GM23248 (cell line): Measurements from ENCODE around the gene TRIP12. TPM values are rescaled to one million over a fixed set of nuclear protein-coding genes. Genes with fewer than 3 reads are reported as not detected.
"Not testable (repeated sequence)": the region's sequence is repeated elsewhere in the genome, so short reads cannot be mapped to it uniquely, and the experiment has no call there.

Experiments used
- DNase-seq: peaks from one replicate; pipeline ENCODE4 v3.0.0-alpha.2; 2015
- H2AFZ ChIP-seq: fragments of 200-600 bp; sonication (generic); 2 replicates; pipeline ENCODE4 v1.6.1; 2016; ENCODE audit warnings: antibody characterized with exemption
- H3F3A ChIP-seq: fragments of 200-600 bp; sonication (generic); 2 replicates; pipeline ENCODE4 v1.6.1; 2016; ENCODE audit warnings: mild to moderate bottlenecking, antibody characterized with exemption, mixed run types; ENCODE audit not compliant: insufficient read depth
- H3K27ac ChIP-seq: fragments of 200-600 bp; sonication (generic); 2 replicates; pipeline ENCODE4 v1.5.1; 2016; ENCODE audit warnings: mild to moderate bottlenecking
- H3K27me3 ChIP-seq: fragments of 200-600 bp; sonication (generic); replicated peaks from 2 replicates; pipeline ENCODE4 v1.6.1; 2016; ENCODE audit warnings: mild to moderate bottlenecking; ENCODE audit not compliant: insufficient read depth
- H3K36me3 ChIP-seq: fragments of 200-600 bp; sonication (generic); 2 replicates; pipeline ENCODE4 v1.6.1; 2016; ENCODE audit warnings: low read depth, mild to moderate bottlenecking
- H3K4me1 ChIP-seq: fragments of 200-600 bp; sonication (generic); 2 replicates; pipeline ENCODE4 v1.6.1; 2016; ENCODE audit warnings: mild to moderate bottlenecking; ENCODE audit not compliant: insufficient read depth
- H3K4me2 ChIP-seq: fragments of 200-600 bp; sonication (generic); one replicate; pipeline ENCODE4 v1.6.1; 2016; ENCODE audit warnings: mild to moderate bottlenecking; ENCODE audit not compliant: unreplicated experiment
- H3K4me3 ChIP-seq: fragments of 200-600 bp; sonication (generic); 2 replicates; pipeline ENCODE4 v1.5.1; 2016; ENCODE audit warnings: mild to moderate bottlenecking
- H3K79me2 ChIP-seq: fragments of 200-600 bp; sonication (generic); 2 replicates; pipeline ENCODE4 v1.6.1; 2016; ENCODE audit warnings: mild to moderate bottlenecking; ENCODE audit not compliant: insufficient read depth
- H3K9ac ChIP-seq: fragments of 200-600 bp; sonication (generic); 2 replicates; pipeline ENCODE4 v1.6.1; 2016; ENCODE audit warnings: mild to moderate bottlenecking
- H3K9me2 ChIP-seq: fragments of 200-600 bp; sonication (generic); 2 replicates; pipeline ENCODE4 v1.6.1; 2016; ENCODE audit warnings: mixed run types, mild to moderate bottlenecking, moderate library complexity; ENCODE audit not compliant: insufficient read depth
- H3K9me3 ChIP-seq: fragments of 200-600 bp; sonication (generic); one replicate; pipeline ENCODE4 v1.6.1; 2017; ENCODE audit warnings: low read depth
- H4K20me1 ChIP-seq: fragments of 200-600 bp; sonication (generic); 2 replicates; pipeline ENCODE4 v1.6.0; 2016; ENCODE audit not compliant: insufficient read depth
- EZH2 ChIP-seq: fragments of 200-600 bp; sonication (generic); IDR thresholded peaks from 2 replicates; pipeline ENCODE4 v1.6.1; 2018; ENCODE audit warnings: antibody characterized with exemption, mild to moderate bottlenecking; ENCODE audit not compliant: insufficient read depth, poor library complexity, severe bottlenecking
- EZH2phosphoT487 ChIP-seq: fragments of 200-600 bp; sonication (generic); IDR thresholded peaks from 2 replicates; pipeline ENCODE4 v1.6.1; 2018; ENCODE audit warnings: antibody characterized with exemption, moderate library complexity, mild to moderate bottlenecking, low read depth; ENCODE audit not compliant: insufficient read depth
- WGBS, 2 experiments: methylation state at CpG; one replicate each; pipeline ENCODE4 v1.1.6; 2015 to 2017; ENCODE audit warnings: low lambda C conversion rate in 2 of 2, low coverage in 1 of 2; ENCODE audit errors: missing lambda C conversion rate in 2 of 2; 5-methylcytosine and 5-hydroxymethylcytosine counted together
- in situ Hi-C: fragments of 300-500 bp; cut with MboI; formaldehyde crosslinking; loops from 2 replicates; pipeline ENCODE4 v1.15.0; 2020
- polyA plus RNA-seq: library from polyadenylated mRNA; unstranded; fragments of >200 nt; fragmentation: Nextera tagmentation; extraction: Ambion mirVana; gene quantifications from 2 replicates; pipeline ENCODE4 v1.2.1, GENCODE V29; 2016
- total RNA-seq: library from RNA; depleted of rRNA; stranded (reverse); fragments of >200 nt; shearing (Covaris generic); gene quantifications from 2 replicates; pipeline ENCODE4 v1.2.3, GENCODE V29; 2014

The TRIP12 gene
- total and polyA plus RNA-seq, 2 experiments from 2014 or later: 52.2 to 124 TPM

DNA sequence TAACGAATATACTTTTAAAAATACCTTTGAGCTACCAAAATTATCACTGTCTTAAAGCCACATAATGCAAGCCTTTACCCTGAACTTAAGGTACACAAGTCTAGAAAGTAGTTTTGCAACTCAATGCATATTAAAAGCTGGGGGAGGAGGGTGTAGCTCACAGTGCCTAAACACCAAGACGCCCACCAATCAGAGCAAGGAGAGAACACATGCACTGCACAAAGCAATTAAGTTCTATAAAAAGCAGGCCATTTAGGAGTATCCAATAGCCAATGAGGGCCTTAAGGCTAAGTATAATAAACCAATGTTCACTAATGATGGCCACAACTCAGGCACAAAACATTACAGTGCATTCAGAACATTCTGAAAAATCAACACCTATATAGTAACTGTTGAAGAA is 16.2 kb downstream of the TRIP12 start:
- Histone ChIP-seq H3K9me2 (no peaks in the 10 kb centered on the region), H3K9me3 (no peaks in the 10 kb centered on the region), H3K4me1 (peaks cover 13% of the 10 kb centered on the region), H3K4me3 (no peak overlapping the region), H2AFZ (no peak overlapping the region), H3K27ac (no peak overlapping the region), H3K27me3 (no peaks in the 10 kb centered on the region), H3K4me2 (no peak overlapping the region), H4K20me1 (peaks cover 15% of the 10 kb centered on the region), H3K79me2 (peaks cover 100% of the 10 kb centered on the region), H3K36me3 (peaks cover 18% of the 10 kb centered on the region; the same call in 1 of the 2 replicates), H3K9ac (no peak overlapping the region), H3F3A (peaks cover 32% of the 10 kb centered on the region)
- in situ Hi-C loops: no loop called here
- no peak for DNase-seq
- 96 to 100% methylated on average over 2 of the region's 2 CpGs for WGBS, 2 experiments
- TF ChIP-seq EZH2 (no peak), EZH2phosphoT487 (no peak)

DNA sequence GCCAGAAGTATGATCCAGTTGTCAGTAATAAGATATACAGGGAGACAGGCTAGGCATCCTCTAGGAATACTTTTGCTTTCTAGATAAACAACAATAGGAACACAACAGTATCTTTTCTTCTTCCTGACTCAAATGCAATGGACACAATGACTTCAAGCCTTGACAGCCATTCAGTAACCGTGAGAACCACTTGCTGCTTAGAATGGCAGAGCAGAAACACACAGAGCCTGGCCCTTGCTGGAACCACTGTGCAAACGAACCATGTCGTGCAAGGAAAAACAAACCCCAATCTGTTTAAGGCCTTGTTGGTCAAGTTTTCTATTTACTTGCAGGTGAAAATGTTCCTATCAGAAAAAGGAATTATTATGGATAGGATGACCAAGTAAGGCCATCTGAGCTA is 18.8 kb downstream of the TRIP12 start:
- no peak for DNase-seq
- Histone ChIP-seq H3K36me3 (peaks cover 13% of the 10 kb centered on the region; the same call in 1 of the 2 replicates), H4K20me1 (peaks cover 21% of the 10 kb centered on the region; the same call in 1 of the 2 replicates), H3K79me2 (peaks cover 100% of the 10 kb centered on the region), H3F3A (peaks cover 40% of the 10 kb centered on the region), H3K9me3 (no peaks in the 10 kb centered on the region), H2AFZ (no peak overlapping the region), H3K9me2 (no peaks in the 10 kb centered on the region), H3K4me1 (peaks cover 11% of the 10 kb centered on the region; the same call in 1 of the 2 replicates), H3K4me3 (no peak overlapping the region), H3K4me2 (no peak overlapping the region), H3K27me3 (no peaks in the 10 kb centered on the region), H3K27ac (no peak overlapping the region), H3K9ac (no peak overlapping the region)
- 97 to 99% methylated on average over 3 of the region's 3 CpGs for WGBS, 2 experiments
- no peak for TF ChIP-seq EZH2
- no peak for TF ChIP-seq EZH2phosphoT487
- in situ Hi-C loops: no loop called here

DNA sequence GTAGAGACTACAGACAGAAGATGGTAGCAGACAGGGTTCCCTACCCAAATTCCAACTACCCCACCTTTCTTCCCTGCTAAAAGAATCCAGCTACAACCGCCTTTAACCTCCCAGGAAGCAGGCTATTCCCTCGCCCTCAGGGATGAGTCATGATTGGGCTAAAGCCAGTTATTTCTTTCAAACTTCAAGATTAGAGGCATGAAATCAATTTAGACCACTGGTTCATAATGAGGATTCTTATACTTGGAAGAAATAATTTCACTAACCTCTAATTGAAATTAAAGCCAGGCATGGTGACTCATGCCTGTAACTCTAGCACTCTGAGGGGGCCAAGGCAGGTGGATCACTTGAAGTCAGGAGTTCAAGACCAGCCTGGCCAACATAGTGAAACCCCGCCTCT is 20.0 kb downstream of the TRIP12 start:
- no peaks in the 10 kb centered on the region for H3K9me3 ChIP-seq
- peak overlapping the region; percentile 72 for H3K27ac ChIP-seq
- peaks cover 11% of the 10 kb centered on the region; the same call in 1 of the 2 replicates for H3K4me1 ChIP-seq
- 0 out of 2 replicates have a peak, but pooled peaks cover 5% of the 10 kb centered on the region for H3K36me3 ChIP-seq
- 33 to 37% methylated on average over 3 of the region's 3 CpGs for WGBS, 2 experiments
- H3K9ac ChIP-seq: peak overlapping the region; percentile 51
- no peak overlapping the region for H3K4me3 ChIP-seq
- no peak overlapping the region for H3K4me2 ChIP-seq
- peaks cover 100% of the 10 kb centered on the region for H3K79me2 ChIP-seq
- H2AFZ ChIP-seq: peak overlapping the region; percentile 37; the same call in 1 of the 2 replicates
- H4K20me1 ChIP-seq: peaks cover 25% of the 10 kb centered on the region; the same call in 1 of the 2 replicates
- TF ChIP-seq EZH2phosphoT487 (no peak), EZH2 (no peak)
- H3F3A ChIP-seq: peaks cover 38% of the 10 kb centered on the region
- DNase-seq: peak; percentile 77
- no peaks in the 10 kb centered on the region for H3K27me3 ChIP-seq
- in situ Hi-C loops: no loop called here
- no peaks in the 10 kb centered on the region for H3K9me2 ChIP-seq

DNA sequence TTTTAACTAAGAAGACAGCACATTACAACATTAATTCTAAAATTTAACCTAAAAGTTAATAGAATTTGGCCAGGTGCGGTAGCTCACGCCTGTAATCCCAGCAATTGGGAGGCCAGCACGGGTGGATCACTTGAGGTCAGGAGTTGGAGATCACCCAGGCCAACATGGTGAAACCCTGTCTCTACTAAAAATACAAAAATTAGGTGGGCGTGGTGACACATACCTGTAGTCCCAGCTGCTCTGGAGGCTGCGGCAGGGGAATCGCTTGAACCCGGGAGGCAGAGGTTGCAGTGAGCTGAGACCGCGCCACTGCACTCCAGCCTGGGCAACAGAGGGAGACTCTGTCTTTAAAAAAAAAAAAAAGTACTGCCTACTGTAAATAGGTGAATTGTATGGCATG is 21.3 kb downstream of the TRIP12 start:
- Histone ChIP-seq H3K4me1 (peaks cover 11% of the 10 kb centered on the region; the same call in 1 of the 2 replicates), H4K20me1 (peaks cover 25% of the 10 kb centered on the region; the same call in 1 of the 2 replicates), H3K79me2 (peaks cover 100% of the 10 kb centered on the region), H3F3A (peaks cover 37% of the 10 kb centered on the region)
- H3K36me3 ChIP-seq, in situ Hi-C loops, H3K9me3 ChIP-seq, H3K9ac ChIP-seq, H3K27me3 ChIP-seq, DNase-seq, H2AFZ ChIP-seq, H3K9me2 ChIP-seq, H3K4me2 ChIP-seq, H3K4me3 ChIP-seq, H3K27ac ChIP-seq: not testable (repeated sequence)
- 97 to 98% methylated on average over 9 of the region's 9 CpGs for WGBS, 2 experiments

DNA sequence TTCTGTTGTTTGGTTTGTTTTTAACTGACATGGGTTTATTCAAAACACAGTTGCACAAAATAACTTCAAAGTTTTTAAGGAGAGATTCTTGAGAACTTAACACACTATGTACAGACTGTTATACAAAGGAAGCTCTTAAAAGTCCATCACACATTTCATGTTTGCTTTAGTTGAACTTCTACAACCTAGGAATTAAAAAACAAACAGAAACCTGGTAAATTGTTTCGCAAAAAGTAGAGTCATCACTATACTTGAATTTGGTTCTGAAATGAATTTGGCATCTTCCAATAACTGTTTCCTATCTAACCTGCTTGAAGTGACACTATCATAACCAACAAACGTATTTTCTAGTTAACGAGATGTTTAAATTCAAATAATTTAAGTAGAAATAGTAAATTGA is 21.8 kb downstream of the TRIP12 start:
- H3K27me3 ChIP-seq: no peaks in the 10 kb centered on the region
- H2AFZ ChIP-seq: no peak overlapping the region
- DNase-seq: no peak
- in situ Hi-C loops: no loop called here
- H3K36me3 ChIP-seq: 0 out of 2 replicates have a peak, but pooled peaks cover 5% of the 10 kb centered on the region
- no peak overlapping the region for H3K4me3 ChIP-seq
- H4K20me1 ChIP-seq: peaks cover 26% of the 10 kb centered on the region; the same call in 1 of the 2 replicates
- 97% methylated on average over 3 of the region's 3 CpGs for WGBS, 2 experiments
- no peaks in the 10 kb centered on the region for H3K9me3 ChIP-seq
- TF ChIP-seq EZH2: no peak
- no peak for TF ChIP-seq EZH2phosphoT487
- H3K27ac ChIP-seq: no peak overlapping the region
- H3F3A ChIP-seq: peaks cover 34% of the 10 kb centered on the region
- no peak overlapping the region for H3K9ac ChIP-seq
- H3K4me1 ChIP-seq: peaks cover 11% of the 10 kb centered on the region; the same call in 1 of the 2 replicates
- H3K9me2 ChIP-seq: no peaks in the 10 kb centered on the region
- peaks cover 100% of the 10 kb centered on the region for H3K79me2 ChIP-seq
- no peak overlapping the region for H3K4me2 ChIP-seq
